NCI-H460 (cell line): Measurements from ENCODE around the gene SPINT1. TPM values are rescaled to one million over a fixed set of nuclear protein-coding genes. Genes with fewer than 3 reads are reported as not detected.
"Not testable (repeated sequence)": the region's sequence is repeated elsewhere in the genome, so short reads cannot be mapped to it uniquely, and the experiment has no call there.

Experiments
- DNase-seq: peaks from one replicate; pipeline ENCODE4 v3.0.0-alpha.2; 2016; ENCODE audit warnings: low read depth; ENCODE audit errors: extremely low read depth
- total RNA-seq: library from RNA; depleted of rRNA; stranded (reverse); fragments of >200 nt; shearing (Covaris generic); gene quantifications from 2 replicates; pipeline ENCODE4 v1.2.3, GENCODE V29; 2014

Gene SPINT1
- total RNA-seq, 1 experiment from 2014 or later: 1.7 TPM

GRCh38 chr15:40856746-40857145, 12.9 kb downstream of the SPINT1 start:
- DNase-seq: no peak

DNA sequence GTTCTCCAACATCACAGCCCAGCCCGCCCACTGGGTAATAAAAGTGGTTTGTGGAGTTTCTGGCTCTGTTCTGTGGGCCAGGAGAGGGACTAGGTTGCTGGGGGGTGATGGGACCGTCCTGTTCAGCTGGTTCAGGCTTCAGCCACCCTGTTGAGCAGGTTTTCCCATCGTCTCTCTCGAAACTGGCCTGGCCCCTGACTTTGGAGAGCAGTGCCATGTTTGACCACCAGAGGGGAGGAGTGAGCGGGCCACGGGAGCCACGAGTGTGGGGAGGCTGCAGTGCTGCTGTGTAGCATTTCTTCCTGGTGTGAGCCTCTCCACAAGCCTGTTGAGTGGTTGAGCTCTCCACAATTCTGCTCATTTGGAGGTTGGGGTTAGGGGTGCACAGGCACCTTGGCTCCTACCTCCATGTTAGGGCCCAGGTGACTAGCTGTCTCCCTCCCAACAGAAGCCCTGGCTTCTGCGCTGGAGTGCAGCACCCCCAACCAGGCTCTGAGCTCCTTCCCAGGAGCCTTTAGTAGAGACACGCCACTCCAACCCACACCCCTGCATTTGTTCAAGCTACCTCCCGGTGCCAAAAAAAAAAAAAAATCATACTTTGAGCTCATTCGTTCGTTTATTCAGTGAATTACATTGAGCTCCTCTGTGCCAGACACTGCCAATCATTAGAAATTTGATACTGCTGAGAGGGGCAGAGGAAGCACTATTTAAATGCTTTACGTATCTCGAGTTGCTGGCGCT, 13.9 kb downstream of the SPINT1 start:
- peak; percentile 63 for DNase-seq

GRCh38 chr15:40858706-40859105, 14.9 kb downstream of the SPINT1 start:
- DNase-seq: no peak

GRCh38 chr15:40859206-40859851, 15.5 kb downstream of the SPINT1 start:
- peak; percentile 65 for DNase-seq

GRCh38 chr15:40861147-40861546, 17.3 kb downstream of the SPINT1 start:
- not testable (repeated sequence) for DNase-seq

DNA sequence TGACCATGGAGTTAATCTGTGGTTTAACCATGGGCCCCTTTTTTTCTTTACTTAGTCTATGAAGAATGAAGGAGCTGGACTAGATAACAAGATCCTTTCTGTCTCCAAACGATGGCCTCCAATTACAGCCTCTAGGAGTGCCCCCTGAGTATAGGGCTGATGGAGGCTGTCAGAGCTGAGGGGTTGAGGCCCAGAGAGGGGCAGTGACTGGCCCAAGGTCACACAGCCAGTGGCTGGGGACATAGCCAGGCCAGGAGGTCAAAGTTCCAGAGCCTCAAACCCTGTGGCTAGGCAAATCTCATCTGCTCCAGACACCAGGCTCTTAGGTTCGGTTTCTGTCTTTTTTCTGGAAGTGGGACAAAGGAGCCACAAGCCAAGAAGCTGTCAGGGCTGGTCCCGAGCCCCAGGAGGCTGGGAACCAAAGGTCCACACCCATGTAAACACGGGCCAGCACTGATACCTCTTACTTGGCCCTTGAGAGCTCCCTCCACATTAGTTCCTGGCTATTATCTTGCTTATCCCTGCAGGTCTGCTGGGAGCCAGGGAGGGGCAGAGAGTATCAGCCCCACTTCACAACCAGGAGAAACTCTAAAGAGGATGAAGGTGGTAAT, 19.9 kb downstream of the SPINT1 start:
- DNase-seq: no peak

DNA sequence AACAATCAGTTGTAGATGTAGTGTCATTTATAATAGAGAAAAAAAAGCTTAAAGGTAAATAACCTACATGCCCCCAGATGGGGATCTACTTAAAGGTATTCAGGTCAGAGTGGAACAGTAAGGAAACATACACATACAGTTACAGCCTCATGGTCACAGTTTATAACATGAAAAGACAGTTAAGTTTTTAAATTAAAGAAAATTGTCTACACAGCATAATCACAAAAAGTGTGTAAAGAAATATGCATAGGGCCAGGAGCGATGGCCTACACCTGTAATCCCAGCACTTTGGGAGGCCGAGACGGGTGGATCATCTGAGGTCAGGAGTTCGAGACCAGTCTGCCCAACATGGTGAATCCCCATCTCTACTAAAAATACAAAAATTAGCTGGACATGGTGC, 23.4 kb downstream of the SPINT1 start:
- DNase-seq: no peak

DNA sequence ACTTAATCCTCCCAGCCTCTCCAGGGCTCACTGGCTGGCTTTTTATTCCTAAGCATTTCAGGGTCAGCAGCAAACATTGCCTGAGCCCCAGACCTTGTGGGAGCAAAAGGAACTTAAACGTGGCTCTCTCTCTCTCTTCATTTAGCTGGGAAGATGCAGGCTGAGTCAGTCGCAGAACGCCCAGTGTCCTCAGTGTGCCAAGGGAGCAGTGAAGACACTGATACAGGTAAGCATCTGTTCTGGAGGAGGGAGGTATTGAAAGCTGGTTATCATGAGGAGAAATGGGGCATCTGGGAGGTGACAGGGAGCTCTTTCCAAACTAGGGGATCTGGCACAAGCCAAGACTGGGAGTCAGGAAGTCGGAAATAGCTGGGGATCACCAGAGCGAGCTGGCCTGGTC, 25.8 kb downstream of the SPINT1 start:
- DNase-seq: no peak

DNA sequence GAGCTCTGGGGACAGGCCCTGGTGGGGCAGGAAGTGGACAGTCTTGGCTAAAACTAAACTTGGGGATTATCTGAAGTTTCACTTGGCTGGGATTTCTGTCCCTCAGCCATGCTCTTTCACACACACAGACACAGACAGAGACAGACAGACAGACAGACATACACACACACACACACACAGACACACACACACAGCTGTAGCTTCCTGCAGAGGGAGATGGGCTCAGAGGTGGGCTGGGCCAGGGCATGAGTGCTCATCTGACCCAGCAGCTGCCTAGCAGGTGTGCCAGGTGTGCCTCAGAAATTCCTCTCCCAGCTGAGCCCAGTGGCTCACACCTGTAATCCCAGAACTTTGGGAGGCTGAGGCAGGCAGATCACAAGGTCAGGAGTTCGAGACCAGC, 26.9 kb downstream of the SPINT1 start:
- no peak for DNase-seq

GRCh38 chr15:40871749-40872617, 28.1 kb downstream of the SPINT1 start:
- DNase-seq: no peak

DNA sequence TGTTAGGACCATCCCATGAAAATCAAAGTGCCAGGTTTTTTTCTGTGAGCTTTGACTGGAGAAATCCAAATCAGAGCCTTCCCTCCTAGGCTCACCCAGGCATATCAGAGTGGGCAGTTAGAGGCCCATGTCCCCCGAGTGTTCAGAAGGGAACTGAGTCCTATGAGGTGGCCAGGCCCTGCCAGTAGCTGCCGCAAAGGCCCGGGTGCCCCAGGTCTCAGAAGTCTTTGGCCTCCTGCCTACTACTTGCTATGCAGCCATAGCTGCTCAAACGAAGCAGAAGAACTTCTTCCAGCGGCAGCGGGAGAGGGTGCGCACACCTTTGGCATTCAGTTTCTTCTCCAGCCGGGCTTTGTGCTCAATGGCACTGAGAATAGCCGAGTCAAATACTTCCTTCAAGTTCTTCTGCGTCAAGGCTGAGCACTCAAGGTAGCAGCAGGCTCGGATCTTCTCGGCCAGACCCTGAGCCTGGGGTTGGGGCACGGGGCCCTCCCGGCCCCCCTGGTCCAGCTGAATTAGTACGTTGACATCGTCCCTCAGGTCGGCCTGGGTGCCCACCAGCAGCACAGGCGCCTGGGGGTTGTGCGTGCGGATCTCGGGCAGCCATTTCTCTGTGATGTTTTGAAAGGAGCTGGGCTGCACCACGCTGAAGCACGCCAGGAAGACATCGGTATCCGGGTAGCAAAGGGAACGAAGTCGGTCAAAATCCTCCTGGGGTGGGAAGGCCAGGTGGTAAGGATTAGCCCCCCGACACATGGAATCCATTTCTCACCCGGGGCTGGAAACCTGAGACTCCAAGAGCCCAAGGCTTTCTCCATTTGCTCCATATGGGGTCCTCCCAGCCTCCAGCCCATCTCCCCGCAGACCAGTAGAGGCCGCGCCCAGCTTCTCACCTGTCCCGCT, 29.2 kb downstream of the SPINT1 start:
- DNase-seq: no peak

DNA sequence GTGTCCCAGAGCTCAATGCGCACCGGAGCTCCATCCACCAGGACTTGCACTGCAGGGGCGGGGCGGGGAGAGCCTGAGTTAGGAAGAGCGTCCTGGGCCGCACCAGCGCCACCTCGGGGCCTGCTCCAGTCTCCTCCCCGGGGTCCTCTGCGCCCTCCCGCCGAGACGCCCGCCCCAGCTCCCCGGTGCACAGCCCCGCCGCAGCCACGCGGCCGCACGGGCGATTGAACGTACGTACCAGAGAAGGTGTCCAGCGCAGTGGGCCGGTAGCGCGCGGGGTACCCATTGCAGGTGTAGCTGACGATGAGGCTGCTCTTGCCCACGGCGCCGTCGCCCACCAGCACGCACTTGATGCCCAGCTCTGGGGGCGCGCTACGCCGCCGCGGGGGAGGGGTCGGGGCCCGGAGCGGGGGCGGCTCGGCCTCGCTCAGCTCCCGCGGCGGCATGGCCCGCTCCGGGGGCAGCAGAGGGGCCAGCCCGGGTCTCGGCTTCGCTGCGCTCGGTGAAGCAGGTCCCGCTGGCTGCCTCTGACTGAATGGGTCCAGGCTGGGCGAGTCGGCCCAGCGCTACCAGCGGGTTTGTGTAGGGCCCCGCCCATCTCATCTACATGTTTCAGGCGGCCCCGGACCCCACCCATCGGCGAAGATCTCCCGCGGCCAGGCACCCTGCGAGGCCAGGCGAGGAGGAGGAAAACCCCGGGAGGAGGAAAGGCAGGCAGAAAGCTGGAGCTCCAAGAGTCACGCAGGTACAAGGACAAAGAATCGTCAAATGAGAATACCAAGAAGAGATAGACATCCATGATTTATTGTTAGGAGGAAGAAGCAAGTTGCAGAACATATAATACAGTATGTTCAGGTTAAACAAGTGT, 30.1 kb downstream of the SPINT1 start, which contains the start of gene RHOV:
Gene RHOV (minus strand): TSS at position 541 of the 868 bp plus-strand sequence. CDS start 95 bp downstream, at position 446.
- DNase-seq: peak; percentile 65

GRCh38 chr15:40875991-40876730, 32.3 kb downstream of the SPINT1 start:
- no peak for DNase-seq

- no peak for DNase-seq
Observed at GRCh38 chr15:40877694-40878093, 33.8 kb downstream of the SPINT1 start.

GRCh38 chr15:40878785-40879184, 34.9 kb downstream of the SPINT1 start:
- DNase-seq: no peak

- DNase-seq: no peak
Observed at GRCh38 chr15:40879609-40880008, 35.8 kb downstream of the SPINT1 start.

- no peak for DNase-seq
Observed at GRCh38 chr15:40881351-40881750, 37.5 kb downstream of the SPINT1 start.

DNA sequence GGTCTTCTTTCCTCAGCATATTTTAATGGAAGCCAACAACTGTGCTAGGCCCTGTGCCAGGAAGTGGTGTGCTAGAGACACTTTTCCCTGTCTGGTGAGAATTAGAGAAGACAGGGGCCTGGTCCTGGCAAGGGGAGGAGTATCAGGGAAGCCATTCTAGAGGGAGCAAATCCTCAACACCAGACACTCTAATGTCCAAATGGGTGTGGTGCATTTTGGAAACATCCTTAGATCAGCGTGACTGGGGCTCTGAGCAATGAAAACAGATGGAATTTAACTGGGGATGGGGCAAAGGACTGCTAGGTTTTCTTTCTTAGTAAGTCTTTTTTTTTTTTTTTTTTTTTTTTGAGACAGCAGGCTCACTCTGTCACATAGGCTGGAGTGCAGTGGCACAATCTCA, 42.7 kb downstream of the SPINT1 start:
- no peak for DNase-seq
